ENCODE data around the gene CALCOCO1.
A peak's percentile ranks its signal among the peaks of the same experiment; 100 is the strongest.

The CALCOCO1 gene

DNA sequence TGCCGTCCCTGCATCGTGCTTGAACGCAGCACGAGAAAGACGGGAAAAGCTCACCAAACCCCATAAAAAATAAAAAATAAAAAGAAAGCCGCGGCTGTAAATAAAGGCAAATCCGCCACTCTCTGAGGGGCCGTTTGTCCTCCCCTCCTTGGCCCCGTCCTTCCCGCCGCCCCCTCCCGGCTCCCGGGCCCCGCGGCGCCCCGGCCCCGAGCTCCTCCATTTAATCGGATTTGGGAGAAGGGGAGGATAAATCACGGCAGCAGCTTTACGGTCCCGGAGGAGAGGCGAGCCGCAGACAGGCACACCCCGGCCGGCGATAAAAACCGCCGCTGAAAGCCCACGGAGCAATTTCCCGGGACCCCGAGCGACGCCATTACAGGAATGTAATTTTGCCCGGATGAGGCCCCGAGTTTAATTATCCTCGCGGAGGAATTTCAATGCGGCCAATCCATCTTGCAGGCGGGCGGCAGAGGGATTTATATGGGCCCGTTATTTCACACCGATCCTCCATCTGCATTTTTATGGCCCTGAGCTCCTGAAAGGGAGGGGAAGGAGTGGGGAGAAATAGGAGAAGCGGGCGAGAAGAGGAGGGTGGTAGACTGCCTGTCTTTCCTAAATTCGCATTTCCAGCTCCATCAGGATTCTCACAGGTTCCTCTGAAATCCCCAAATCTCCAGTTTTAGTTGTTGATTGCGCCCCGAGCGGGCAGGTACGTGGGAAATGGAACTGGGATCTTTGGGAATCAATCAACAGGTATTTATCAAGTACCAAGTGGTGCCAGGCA is 50.0 kb downstream of the CALCOCO1 start:
- Mint-ChIP-seq H3K4me3 (peak overlapping the region; percentile 80), H3K9me3 (no peaks in the 10 kb centered on the region), H3K36me3 (no peaks in the 10 kb centered on the region), H3K27me3 (peaks cover 14% of the 10 kb centered on the region), H3K4me1 (peaks cover 16% of the 10 kb centered on the region), H3K27ac (peak overlapping the region; percentile 75)
- no peak for ATAC-seq

DNA sequence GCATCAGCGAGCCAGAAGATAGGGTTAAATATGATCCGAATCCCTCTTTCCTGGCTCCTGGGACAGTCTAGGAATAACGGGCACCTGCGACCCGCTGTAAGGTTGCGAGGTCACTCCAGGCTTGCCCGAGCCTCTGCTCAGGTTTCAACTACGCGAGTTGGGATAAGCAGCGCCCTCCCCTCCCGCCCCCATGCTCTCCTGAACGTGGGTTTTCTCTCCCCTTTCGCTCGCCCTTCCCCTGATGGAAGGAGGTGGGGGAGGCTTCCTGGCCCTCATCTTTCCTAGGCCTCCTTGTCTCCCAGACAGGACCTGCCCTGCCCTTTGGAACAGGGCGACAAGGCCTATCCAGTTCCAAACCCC is 50.6 kb downstream of the CALCOCO1 start:
- H3K27ac Mint-ChIP-seq = peak overlapping the region; percentile 75
- peaks cover 14% of the 10 kb centered on the region for H3K27me3 Mint-ChIP-seq
- H3K9me3 Mint-ChIP-seq = no peaks in the 10 kb centered on the region
- no peak for ATAC-seq
- H3K4me1 Mint-ChIP-seq = peaks cover 16% of the 10 kb centered on the region
- peaks cover under 1% of the 10 kb centered on the region for H3K36me3 Mint-ChIP-seq
- peak overlapping the region; percentile 80 for H3K4me3 Mint-ChIP-seq

DNA sequence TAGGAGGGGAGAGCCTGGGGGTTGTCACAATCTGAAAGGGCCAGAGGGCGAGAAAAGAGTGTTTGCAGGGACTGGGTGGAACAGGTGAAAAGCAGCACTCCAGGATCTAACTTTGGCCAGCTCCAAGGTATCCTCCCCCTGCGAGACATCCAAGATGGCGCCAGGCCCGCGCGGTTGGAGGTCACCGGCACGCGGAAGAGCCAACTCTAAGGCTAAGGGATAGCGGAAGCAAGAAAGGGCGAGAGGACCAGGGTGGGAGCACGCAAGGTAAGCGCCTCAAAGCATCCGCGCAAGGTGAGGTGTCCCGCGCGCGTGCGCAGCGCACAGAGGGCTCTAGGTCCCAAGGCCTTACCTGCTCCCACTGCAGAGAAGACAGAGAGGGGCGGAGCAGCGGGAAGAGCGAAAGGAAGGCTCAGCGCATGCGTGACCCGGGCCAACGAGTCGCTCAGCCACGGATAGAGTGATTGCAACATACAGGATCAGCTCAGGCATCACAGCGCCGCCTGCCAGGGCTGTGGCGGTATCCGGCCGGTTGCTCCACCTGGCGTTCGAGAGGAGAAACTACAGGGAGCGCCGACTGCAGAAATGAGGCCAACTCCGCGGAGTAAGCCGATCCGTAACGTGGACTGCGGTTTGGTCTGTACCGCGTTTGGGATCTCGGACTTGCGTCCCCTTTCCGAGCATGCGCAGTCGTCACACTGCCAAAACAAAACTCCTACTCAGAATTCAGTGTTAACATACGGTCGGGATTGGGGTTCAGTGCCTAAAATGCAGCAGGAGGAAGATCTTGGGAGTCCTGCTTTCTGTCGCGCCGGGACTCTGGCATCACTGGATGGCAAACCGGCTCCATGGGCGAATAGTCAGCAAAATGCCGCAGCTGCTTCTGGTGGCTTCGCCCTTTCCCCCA is 51.3 kb downstream of the CALCOCO1 start, which contains the start of gene ATP5MC2:
TSS of gene ATP5MC2 (minus strand) at position 383 of the 907 bp plus-strand sequence. CDS start 3,469 bp downstream, outside the sequence.
- Mint-ChIP-seq H3K36me3 (peaks cover 8% of the 10 kb centered on the region), H3K27me3 (peaks cover 14% of the 10 kb centered on the region)
- peak; percentile 98 for ATAC-seq

DNA sequence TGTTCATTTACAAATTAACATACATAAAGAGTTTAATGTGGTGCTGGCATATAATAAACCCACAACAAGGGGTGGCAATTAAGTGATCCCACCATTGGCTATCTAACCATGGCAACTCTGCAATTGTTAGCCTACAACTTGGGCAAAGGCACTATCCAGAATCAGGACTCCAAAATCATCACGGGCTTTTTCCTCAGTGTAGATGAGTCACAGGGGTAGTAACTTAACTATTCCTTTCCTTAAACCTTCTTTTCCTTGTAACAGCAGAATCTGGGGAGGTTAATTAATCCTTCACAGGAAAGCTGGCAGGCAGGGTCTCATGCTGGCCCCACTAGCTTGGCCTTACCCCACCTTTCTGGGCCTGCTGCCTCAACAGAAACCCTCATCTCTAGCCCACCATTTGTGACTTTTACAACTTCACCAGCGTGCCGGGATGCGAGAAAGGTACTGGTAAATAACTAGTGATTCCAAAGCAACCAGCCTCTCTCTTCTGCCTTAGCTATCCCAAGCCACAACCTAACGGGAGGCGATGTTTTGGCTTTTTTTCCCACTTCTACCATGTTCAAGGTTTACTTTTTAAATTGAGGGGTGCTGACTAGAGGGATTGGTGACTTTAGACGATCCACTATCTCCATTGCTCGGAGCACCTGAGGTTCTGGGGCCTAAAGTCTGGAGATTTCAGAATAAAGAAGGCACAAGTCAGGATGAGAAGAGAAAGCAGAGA is 52.1 kb downstream of the CALCOCO1 start:
- Mint-ChIP-seq H3K4me1 (peaks cover 16% of the 10 kb centered on the region), H3K4me3 (peak overlapping the region; percentile 80), H3K9me3 (no peaks in the 10 kb centered on the region), H3K36me3 (peaks cover 15% of the 10 kb centered on the region), H3K27me3 (peaks cover 14% of the 10 kb centered on the region), H3K27ac (peak overlapping the region; percentile 75)
- no peak for ATAC-seq

More for the DNA sequence above, 51.3 kb downstream of the CALCOCO1 start, which contains the start of gene ATP5MC2:
- Mint-ChIP-seq H3K4me3 (peak within 1 kb of the TSS; percentile 80), H3K9me3 (no peaks in the 10 kb centered on the region), H3K4me1 (peaks cover 16% of the 10 kb centered on the region), H3K27ac (peak within 1 kb of the TSS; percentile 75)

DNA sequence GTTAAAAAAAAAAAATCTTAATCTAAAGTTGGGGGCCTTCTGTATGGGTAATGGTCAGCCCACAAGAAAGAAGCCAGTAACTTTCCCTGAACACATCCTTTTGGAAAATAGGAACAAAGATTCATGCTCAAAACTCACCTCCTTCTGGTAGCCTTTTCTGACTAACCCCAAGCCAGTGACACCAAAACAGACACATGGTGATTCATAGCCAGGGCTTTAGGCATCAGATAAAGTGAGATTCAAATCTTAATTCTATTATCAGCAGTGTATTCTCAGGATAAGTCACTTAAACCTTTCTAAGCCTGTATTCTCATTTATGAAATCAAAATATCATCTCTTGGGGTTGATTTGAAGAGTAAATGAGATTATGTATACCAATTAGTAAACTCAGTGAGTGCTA is 56.3 kb downstream of the CALCOCO1 start:
- no peaks in the 10 kb centered on the region for H3K9me3 Mint-ChIP-seq
- H3K36me3 Mint-ChIP-seq = peaks cover 41% of the 10 kb centered on the region
- peaks cover 8% of the 10 kb centered on the region for H3K4me1 Mint-ChIP-seq
- no peaks in the 10 kb centered on the region for H3K27me3 Mint-ChIP-seq
- no peak for ATAC-seq
- no peak overlapping the region for H3K4me3 Mint-ChIP-seq
- H3K27ac Mint-ChIP-seq = no peak overlapping the region

DNA sequence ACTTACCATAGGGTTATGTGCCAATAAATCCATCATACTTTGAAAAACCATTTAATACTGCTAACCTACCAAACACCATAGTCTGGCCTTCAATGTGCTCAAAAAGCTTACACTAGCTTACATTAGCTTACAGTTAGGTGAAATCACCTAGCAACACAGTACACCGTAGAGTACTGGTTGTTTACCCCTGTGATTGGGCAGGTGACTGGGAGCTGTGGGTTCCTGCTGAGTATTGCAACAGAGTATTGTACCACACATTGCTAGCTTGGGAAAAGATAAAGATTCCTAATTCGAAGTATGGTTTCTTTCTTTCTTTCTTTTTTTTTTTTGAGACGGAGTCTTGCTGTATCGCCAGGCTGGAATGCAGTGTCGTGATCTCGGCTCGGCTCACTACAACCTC is 56.9 kb downstream of the CALCOCO1 start:
- no peak overlapping the region for H3K27ac Mint-ChIP-seq
- no peaks in the 10 kb centered on the region for H3K27me3 Mint-ChIP-seq
- peaks cover 48% of the 10 kb centered on the region for H3K36me3 Mint-ChIP-seq

DNA sequence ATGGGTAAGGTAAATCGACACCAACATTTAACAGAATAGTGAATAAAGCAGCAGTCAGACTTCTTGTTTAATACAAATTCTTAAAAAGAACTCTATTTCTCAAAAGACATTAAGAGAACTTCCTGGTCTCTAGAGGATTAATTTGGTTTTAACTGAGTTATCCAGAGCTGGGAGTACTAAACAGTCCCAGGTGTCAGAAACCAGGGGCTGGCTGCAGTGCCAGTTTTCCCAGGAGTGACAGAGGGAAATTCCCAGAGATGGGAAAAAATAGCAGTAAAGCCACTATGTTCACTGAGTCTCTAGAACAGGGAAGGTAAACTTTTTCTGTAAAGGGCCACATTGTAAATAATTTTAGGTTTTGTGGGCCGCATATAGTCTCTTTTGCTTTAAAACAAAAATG is 60.2 kb downstream of the CALCOCO1 start:
- no peak for ATAC-seq
- Mint-ChIP-seq H3K27me3 (no peaks in the 10 kb centered on the region), H3K27ac (no peak overlapping the region), H3K9me3 (no peaks in the 10 kb centered on the region), H3K4me1 (no peaks in the 10 kb centered on the region), H3K4me3 (no peak overlapping the region), H3K36me3 (peaks cover 77% of the 10 kb centered on the region)

More for the DNA sequence above, 56.9 kb downstream of the CALCOCO1 start:
- Mint-ChIP-seq H3K4me1 (peaks cover 8% of the 10 kb centered on the region), H3K4me3 (no peak overlapping the region), H3K9me3 (no peaks in the 10 kb centered on the region)
- no peak for ATAC-seq

DNA sequence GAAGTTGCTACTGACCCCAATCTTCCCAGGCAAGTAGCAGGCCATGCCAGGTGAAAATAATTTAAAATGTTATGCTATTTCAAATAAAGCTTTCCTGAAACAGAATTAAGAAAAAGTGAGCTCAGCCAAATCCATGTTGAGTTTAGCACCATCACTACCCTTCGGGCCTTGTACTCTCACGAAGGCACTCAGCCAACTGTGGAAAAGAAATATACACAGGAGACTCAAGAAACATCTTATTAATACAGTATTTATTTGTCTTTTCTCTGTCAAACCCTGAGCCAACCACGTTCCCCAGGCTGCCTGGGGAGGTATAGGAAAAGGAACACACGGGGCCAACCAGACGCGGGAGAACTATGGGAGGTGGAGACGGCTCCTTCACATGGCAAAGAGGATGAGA is 62.3 kb downstream of the CALCOCO1 start:
- Mint-ChIP-seq H3K4me1 (no peaks in the 10 kb centered on the region), H3K9me3 (no peaks in the 10 kb centered on the region), H3K4me3 (no peak overlapping the region), H3K27me3 (no peaks in the 10 kb centered on the region), H3K36me3 (peaks cover 75% of the 10 kb centered on the region), H3K27ac (peak overlapping the region; percentile 50)
- ATAC-seq = no peak

DNA sequence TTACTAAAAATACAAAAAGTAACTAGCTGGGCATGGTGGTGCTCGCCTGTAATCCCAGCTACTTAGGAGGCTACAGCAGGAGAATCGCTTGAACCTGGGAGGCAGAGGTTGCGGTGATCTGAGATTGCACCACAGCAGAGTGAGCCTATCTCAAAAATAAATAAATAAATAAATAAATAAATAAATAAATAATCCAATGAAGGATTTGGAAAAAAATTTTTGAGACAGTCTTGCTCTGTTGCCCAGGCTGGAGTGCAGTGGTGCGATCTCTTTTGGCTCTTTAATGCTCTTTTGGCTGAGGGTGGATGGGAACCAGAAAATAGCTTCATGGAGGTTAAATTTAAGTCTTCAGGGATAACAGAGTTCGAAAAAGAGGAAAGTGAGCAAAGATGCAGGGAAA is 63.1 kb downstream of the CALCOCO1 start:
- Mint-ChIP-seq H3K27ac (no peak overlapping the region), H3K36me3 (peaks cover 67% of the 10 kb centered on the region), H3K4me3 (no peak overlapping the region)

DNA sequence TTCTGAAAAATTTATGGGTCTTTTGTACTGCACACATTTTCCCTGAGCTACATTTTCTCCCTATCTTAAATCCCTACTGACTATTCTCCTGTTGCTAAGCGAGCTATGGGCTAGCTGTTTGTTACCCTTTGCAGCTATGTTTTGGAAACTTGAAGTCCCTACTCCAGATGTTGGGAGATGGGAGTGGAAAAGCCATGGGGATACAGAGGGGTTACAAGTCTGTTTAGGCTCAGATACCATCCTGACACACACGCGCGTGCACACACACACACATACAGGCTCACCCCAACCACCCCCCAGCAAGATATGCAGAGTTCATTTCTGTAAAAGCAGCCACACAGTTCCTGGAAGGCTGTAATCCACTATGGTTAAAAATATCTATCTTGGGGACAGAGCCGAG is 67.2 kb downstream of the CALCOCO1 start:
- H3K27me3 Mint-ChIP-seq = no peaks in the 10 kb centered on the region
- no peak overlapping the region for H3K4me3 Mint-ChIP-seq
- no peak for ATAC-seq
- peaks cover 47% of the 10 kb centered on the region for H3K36me3 Mint-ChIP-seq
- H3K27ac Mint-ChIP-seq = no peak overlapping the region
- no peaks in the 10 kb centered on the region for H3K9me3 Mint-ChIP-seq
- no peaks in the 10 kb centered on the region for H3K4me1 Mint-ChIP-seq

More for the DNA sequence above, 63.1 kb downstream of the CALCOCO1 start:
- Mint-ChIP-seq H3K27me3 (no peaks in the 10 kb centered on the region), H3K9me3 (no peaks in the 10 kb centered on the region), H3K4me1 (no peaks in the 10 kb centered on the region)
- no peak for ATAC-seq

DNA sequence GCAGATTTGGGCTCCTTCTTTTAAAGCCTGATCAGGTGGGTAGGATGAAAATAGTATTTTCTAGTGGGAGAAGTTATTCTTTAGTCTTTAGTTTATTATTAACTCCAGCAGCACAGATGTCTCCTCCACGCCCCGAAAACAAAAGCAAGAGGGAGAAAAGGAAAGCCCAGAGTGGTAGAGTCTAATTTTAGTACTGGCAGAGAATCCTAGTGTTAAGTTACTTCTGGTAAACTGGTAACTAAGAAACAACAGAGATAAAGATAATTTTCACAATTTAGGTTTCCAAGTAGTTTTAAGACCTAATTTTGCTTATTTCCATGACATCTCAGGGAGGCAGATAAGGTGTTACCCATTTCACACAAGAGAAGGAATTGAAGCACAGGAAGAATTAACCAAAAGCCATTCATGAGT is 67.7 kb downstream of the CALCOCO1 start:
- no peak for ATAC-seq

DNA sequence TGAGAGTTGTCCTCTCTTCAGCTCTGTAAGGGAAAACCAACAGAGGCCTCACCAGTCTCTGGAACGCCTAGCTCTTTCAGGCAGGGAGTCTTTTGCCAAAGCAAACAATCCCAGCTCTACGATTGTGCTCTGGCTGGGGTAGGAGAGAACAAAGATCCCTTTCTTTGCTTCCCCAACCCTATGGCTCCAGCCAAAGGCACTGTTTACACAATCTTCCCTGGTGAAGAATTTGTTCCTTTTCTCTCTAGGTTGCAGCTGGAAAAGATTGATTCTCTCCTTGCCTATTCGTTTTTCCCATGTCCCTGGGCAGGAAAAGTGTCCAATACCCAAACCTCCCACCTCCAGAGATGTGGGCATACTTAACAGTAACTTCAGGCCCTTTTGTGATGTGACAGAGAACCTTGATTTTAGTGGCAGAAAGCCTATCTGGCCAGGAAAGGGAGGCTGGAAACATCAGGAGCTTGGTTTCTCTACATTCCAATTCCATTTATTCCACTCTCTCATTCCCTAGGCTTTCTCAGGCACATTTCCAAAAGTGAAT is 68.2 kb downstream of the CALCOCO1 start:
- Mint-ChIP-seq H3K36me3 (peaks cover 38% of the 10 kb centered on the region), H3K27ac (no peak overlapping the region), H3K9me3 (no peaks in the 10 kb centered on the region), H3K4me3 (no peak overlapping the region), H3K4me1 (no peaks in the 10 kb centered on the region), H3K27me3 (no peaks in the 10 kb centered on the region)
- ATAC-seq = no peak

More for the DNA sequence above, 67.7 kb downstream of the CALCOCO1 start:
- Mint-ChIP-seq H3K4me1 (no peaks in the 10 kb centered on the region), H3K27me3 (no peaks in the 10 kb centered on the region), H3K36me3 (peaks cover 43% of the 10 kb centered on the region), H3K4me3 (no peak overlapping the region), H3K9me3 (no peaks in the 10 kb centered on the region), H3K27ac (no peak overlapping the region)

Data from stimulated activated memory B cell treated with anti-CD40 and anti-IgM and Interleukin-4, amounts not matched to agents 10 μg/mL and 1 μg/mL and 100 μg/mL, for 72 hours (primary cell).